GM21367 (cell line): ENCODE results near the gene RBFOX2.

Experiments used
- ATAC-seq: cut with Tn5 transposase; IDR thresholded peaks from one replicate; pipeline ENCODE4 v1.9.1; 2021; ENCODE audit not compliant: unreplicated experiment

The RBFOX2 gene

DNA sequence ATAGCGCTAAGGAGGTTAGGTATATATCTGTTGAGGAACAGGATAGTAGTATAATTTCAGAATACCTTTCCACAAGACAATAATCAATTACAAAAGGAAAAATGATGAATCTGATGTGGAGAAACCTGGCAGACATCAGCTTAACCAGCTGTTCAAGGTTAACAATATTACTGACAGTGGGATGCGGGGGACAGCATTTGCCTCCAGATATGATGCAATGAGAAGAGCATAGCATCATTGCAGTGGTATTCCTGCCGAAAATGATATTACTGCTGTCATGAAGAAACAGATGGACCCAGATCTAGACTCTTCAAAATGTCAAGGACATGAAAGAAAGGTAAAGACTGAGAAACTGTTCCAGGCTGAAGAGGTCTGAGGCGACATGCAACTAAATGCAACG, 49.7 kb downstream of the RBFOX2 start:
- ATAC-seq, result no peak

DNA sequence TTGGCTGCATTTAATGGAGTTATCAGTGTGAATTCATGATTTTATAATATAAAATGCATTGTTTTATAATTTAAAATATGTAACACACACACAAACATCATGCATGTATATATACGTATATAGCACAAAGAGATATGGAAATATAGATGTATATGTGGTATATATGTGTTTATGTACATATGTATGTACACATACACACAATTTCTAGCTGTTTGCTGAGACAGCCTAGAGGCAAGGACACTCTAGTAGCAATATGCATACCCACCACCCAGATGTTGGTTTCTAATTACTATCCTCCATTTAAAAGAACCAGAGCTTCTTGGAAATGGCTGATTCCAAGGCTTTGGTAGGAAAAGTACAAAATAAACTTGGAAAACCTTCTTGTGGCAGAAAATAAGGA, 50.4 kb downstream of the RBFOX2 start:
- no peak for ATAC-seq

DNA sequence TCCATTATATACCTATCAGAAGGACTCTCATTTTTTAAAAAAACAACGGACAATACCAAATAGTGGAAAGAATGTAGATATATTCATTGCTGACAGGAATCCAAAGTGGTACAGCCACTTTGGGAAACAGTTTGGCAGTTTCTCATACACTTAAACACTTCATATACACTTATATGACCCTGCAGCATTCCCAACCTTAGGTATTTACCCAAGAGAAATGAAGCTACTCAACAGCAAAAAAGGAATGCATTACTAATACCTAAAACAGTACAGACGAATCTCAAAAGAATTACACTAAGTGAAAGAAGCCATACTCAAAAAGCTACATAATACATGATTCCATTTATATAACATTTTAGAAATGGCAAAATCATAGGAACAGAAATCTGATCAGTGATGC, 51.5 kb downstream of the RBFOX2 start:
- no peak for ATAC-seq

DNA sequence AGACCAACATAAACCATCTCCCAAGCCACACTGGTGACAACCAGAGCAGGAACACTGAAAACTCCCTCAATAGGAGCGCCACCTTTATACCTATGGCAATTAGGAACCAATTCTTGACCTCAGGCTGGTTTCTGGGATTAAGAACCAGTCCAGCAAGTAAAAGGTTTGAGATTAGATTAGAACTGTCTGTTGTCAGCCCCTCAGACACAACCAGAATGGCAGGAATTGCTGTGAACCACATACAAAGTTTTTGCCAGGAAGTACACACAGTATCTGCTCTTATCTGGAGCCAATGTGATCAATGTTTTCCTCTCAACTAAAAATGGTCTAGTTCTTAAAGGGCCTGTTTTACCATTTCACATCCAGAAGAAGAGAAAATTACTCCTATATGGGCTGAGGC, 55.2 kb downstream of the RBFOX2 start:
- ATAC-seq, result no peak

DNA sequence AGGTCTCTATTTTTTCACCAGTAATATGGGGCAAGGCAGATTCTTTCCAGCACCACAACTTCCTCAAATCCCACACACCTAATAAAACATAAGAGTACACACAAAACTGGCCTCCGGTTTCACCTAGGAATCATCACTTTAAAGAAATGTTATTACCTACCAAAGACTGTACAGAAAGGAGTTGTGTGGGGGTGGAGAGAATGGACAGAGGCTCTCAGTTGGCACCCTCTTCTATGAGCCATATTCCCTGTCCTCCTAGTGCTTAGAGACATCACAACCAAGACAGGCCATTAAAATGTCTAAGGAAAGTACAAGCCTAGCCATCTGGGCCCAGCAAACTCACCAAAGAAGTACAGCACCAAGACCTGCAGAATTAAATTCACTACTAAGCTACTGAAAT, 56.1 kb downstream of the RBFOX2 start:
- no peak for ATAC-seq

DNA sequence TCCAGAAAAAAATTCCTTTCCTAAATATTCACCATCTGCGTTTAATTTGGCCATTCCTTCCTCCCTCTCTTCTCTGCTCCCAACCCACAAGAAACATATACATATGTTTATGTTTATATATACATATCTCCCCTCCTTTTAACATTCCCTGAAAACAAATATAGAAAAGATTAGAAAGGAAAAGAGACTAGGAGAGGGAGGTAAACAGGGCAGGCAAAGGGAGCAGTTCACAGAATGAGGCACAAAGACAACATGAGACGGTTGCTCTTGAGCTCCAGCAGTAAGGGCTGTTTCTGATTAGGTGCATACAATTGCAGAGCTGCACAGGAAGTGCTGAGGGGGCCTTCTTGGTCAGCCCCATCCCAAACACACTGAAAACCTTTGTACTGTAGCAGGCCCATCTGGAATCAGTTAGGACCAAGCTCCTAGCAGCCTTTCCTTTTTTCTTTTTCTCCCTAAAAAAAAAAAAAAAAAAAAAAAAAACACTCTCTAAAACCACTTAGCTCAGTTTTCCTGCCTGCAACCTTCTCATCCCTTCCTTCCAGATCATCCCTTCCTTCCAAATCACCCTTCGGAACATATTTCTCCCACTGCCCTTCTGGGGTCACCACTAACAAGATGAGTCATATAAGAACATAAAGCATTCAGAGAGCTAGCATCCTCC, 57.0 kb downstream of the RBFOX2 start:
- no peak for ATAC-seq

DNA sequence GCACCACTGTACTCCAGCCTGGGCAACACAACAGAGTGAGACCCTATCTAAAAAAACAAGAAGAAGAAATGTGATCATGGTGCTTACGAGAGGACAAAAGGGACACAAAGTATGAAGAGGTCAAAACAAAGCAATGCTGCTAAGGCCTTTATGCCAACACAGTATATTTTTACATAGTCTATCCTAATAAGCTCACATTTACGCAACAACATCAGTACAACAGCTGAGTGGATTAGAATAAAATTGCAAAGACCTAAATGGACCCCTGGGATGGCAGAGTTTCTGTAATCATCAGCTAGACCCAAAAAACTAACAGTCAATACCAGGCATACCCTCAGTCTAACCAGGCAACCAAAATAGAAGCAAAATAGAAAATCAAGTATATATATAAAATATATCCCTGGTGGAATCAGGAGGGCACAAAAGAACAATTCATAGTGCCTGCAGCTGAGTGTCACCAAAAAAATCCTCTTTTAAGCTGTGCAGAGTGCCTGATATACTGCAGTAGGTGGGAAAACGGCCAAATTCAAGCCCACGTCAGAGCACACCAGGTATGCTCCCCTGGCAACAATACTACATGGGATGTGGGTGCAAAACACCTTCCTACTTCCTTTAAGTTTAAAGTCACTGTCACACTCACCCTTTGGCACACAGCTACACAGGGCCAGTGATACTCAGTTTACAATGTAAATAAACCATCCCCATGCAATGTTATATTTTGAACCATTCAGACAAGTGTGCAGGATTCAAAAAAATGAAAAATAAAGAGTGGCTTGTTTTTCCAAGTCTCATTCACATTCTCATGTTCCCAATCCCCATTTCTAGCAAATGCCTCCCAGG, 57.8 kb downstream of the RBFOX2 start:
- no peak for ATAC-seq

DNA sequence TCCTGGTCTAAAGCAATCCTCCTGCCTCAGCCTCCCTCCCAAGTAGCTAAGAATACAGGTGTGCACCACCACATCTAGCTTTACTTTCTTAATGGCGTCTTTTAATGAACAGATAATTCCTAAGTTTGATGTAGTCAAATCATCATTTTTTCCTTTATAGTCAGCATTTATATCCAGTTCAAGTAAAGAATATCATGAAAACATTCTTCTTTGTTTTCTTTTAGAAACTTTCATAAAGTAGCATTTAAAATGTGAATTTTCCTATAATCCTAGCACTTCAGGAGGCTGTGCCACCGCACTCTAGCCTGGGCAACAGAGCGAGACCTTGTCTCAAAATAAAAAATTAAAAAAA, 61.6 kb downstream of the RBFOX2 start:
- no peak for ATAC-seq

DNA sequence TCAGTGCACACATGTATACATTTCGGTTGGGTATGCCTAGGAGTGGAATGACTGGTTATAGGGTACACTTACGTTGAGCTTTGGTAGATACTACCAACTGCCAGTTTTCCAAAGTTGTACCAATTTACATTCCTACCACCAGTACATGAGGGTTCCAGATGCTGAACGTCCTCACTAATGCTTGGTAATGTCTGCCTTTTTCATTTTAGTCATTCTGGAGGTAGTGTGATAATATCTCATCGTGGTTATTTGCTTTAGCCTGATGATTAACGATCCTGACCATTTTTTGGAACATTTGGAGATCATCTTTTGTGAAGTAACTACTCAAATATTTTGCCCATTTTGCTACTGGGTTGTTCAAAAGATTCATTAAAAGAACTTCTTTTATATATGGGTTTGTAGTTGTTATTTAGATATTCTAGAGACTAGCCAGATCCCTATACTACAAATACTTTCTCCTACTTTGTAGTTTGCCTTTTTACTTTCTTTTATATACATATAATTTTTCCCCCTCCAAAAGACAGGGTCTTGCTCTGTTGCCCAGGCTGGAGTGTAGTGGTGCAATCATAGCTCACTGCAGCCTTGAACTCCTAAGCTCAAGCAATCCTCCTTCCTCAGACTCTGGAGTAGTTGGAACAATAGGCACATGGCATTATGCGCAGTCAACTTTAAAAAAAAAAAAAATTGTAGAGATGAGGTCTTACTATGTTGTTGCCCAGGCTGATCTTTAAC, 62.1 kb downstream of the RBFOX2 start:
- no peak for ATAC-seq

DNA sequence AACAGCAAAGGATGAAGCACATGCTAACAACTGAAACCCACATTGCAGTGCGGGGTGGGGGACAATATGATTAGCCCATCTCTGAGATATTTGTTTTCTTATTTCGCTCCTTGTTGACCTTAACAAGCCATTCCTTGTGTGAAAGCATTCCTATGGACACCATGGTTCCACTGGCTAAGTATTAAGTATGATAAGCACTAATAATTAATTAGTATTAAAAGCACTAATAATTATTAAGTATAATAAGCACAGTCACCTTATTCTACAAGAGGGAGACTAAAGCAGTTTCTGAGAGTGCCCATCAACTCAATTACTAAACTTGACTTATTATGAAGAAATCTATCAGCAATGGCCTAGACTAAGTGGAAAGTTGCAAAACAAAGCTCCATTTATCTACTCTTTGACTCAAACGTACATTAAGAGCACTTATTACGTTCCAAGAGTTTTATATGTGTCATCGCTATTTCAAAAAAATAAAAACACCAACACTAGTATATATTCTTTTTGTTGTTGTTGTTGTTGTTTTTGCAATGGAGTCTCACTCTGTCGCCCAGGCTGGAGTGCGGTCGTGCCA, 65.3 kb downstream of the RBFOX2 start:
- no peak for ATAC-seq

DNA sequence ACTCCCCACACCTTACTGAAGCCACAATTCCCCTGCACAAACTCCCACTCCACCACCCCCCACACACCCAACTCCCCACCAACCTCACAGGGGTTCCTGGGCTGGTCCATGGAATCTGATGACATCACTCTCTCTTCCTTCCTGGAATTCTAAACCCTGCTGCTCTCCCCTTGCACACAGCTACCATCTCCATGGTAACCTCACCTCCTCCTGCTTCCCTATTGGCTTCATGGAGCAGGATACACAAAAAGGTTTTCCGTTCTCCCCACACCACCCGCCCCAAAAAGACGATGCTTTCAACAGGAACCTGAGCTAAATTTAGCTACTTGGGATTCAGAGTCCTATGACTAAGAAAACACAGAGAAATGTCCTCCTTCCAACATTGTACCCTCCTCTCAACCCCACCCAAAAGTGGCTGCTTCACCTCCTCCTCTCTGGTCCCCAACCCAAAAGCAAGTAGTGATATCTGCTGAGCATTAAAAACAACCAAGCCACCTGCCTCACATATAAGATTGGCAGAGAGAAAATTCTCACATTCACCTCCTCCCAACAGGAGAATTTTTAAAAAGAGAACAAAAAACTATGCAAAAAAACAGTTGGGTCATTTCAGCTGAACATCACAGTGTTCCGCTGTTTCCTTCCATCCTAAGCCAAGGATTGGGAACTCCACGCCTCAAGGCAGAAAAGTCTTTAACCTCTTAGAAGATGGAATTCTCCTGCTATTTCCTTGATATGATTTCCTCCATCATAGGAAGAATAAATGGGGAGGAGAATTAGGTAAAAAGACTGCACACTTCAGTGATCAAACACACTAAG, 66.9 kb downstream of the RBFOX2 start:
- no peak for ATAC-seq

DNA sequence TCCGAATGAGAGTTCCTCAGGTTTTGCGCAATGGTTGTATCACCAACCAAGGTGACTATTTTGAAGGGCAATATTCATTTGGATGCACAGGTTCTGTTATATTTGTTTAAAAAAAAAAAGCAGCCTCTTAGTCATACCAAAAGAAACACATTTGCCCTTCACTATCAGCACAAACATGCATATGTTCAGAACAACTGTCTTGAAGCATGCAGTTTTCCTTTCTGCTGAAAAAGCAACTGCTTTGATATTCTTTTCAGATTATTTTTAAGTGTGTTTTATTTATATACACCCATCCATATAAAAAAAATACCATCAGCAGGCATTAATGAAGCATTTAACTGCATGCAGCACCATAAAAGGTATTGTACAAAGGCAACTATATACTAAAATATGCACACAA, 67.8 kb downstream of the RBFOX2 start:
- ATAC-seq, result no peak

DNA sequence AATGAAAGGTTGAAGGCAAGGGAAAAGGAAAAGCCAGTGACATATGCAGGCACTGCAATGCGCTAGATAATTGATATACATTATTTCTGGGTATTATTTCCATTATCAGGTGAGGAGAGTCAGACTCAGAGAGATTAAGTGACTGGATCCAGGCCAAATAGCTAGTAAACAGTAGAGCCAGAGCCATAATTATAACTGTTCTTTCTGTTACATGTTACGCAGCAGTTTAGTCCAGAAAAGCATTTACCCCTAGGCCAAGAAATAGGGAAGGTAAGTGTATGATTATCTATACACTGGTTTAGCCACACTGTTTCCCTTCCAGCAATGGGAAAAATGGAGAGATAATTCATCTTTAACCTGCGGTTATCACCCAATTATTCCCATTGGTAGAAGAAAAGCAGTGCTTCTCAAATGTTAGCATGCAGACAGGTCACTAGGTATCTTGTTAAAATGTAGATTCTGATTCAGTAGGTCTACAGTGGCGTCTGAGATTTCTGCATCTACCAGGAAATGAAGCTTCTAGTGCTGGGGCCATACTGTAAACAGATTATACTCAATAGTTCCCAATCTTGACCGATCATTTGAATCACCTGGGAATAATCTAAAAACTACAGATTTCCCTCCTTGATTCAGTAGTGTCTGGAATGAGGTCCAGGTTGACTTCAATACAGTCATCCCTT, 69.4 kb downstream of the RBFOX2 start:
- no peak for ATAC-seq

DNA sequence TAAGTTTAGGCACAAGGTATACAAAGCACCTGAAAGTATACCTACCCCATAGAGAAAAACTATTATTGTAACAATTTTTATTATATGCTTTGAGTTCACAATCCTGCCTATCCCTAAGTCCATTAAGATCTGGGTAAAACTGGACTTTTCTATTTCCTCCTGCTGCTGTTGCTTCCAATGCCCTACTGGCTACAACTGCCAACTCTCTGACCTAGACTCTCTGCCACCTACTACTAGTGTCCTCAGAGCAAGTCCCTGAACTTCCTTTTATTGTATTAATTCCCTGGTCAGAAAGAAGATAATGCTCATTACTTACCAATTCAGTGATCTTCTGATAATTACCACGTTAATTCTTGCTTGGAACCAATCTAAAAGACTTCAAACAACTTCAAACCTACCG, 70.3 kb downstream of the RBFOX2 start:
- no peak for ATAC-seq

DNA sequence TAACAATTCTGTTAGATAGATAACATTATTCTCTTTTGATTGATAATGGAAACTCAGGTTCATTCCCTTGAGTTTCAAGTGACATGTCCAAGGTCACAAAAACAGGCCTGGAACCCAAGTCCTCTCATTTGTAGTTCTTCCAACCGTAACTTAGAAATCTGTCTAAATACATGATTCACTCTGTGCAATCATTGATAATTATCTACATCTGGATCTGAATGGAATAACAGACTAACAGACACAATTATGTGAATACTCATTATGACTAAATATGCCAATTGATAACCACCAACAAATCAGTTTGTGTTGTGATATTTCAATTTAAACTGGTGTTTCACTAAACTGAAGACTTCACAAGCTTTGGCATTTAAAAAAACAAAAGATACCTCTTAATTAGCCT, 71.0 kb downstream of the RBFOX2 start:
- ATAC-seq, result no peak

DNA sequence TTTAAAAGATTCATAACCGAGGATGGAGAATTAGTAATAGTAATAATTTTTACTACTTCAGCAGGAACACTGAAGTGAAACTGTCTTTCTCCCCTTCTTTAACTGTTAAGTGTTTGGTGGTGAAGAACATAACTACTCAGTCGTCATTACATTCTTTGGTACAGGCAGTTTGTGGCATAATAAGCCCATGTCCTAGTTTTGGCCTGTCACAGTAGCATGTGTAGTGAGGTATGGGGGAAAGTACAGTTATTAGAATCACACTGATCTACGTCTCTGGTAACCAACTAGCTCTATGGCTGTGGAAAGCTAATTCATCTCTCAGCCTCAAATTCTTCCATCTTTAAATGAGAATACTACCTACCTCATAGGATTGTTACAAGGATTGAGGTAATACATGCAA, 71.8 kb downstream of the RBFOX2 start:
- ATAC-seq, result no peak

DNA sequence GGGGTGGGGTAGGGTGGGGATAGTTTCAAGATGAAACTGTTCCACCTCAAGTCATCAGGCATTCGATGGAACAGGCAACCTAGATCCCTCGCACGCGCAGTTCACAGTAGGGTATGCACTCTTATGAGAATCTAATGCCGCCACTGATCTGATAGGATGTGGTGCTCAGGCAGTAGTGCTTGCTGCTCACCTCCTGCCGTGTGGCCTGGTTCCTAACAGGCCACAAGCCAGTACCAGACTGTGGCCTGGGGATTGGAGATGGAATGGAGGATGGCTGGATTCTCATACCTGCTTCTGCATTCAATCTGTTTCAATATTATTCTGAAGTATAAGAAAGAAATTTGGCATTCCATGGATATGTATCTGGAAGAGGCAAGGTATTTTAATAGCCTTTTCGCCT, 73.1 kb downstream of the RBFOX2 start:
- ATAC-seq, result no peak

DNA sequence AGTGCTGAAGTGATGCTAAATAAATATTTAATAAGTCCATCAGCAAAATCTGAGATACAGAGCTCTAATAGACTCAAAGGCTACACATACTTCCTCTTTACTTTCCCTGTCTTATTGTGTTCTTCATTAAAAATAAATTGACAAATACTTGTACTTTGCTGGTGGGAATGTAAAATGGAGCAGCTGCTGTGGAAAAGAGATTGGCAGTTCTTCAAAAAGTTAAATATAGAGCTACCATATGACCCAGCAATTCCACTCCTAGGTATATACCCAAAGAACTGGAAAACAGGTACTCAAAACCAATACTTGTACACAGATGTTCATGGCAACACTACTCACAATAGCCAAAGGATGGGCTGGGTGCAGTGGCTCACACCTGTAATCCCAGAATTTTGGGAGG, 76.0 kb downstream of the RBFOX2 start:
- no peak for ATAC-seq

DNA sequence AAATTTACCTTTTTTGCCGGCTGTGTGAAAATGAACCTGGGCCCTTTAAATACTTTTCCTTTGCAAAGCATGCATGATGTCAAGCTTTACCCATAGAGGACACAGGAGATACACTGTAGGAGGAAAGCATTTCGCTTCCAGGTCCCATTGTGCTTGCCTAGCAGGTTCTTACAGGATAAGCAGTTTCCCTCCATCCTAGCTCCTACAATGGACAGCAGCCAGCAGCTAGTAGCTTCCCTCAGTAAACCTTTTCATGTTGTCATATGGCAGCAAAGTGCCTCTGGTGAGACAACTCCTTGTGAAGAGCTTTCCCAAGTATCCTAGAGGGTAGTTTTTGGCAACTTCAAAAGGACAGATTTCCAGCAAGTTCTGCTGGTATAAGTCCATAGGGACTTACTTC, 78.4 kb downstream of the RBFOX2 start:
- no peak for ATAC-seq

DNA sequence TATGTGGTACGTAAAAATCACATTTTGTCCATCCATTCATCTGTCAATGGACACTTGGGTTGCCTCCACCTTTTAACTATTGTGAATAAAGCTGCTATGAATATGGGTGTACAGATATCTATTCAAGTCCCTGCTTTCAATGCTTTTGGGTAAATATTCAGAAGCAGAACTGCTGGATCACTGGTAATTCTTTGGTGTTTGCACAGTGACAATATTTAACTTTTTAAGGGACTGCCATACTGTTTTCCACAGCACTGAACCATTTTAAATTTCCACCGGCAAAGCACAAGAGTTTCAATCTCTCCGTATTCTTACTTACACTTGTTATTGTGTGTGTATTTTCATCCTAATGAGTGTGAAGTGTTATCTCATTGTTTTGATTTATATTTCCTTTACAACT, 79.4 kb downstream of the RBFOX2 start:
- ATAC-seq, result no peak
